HG03378 (cell line): ENCODE data around the gene C5.

Source experiments
- ATAC-seq: cut with Tn5 transposase; IDR thresholded peaks from one replicate; pipeline ENCODE4 v1.9.1; 2021; ENCODE audit warnings: mild to moderate bottlenecking, moderate library complexity; ENCODE audit not compliant: unreplicated experiment

The C5 gene

DNA sequence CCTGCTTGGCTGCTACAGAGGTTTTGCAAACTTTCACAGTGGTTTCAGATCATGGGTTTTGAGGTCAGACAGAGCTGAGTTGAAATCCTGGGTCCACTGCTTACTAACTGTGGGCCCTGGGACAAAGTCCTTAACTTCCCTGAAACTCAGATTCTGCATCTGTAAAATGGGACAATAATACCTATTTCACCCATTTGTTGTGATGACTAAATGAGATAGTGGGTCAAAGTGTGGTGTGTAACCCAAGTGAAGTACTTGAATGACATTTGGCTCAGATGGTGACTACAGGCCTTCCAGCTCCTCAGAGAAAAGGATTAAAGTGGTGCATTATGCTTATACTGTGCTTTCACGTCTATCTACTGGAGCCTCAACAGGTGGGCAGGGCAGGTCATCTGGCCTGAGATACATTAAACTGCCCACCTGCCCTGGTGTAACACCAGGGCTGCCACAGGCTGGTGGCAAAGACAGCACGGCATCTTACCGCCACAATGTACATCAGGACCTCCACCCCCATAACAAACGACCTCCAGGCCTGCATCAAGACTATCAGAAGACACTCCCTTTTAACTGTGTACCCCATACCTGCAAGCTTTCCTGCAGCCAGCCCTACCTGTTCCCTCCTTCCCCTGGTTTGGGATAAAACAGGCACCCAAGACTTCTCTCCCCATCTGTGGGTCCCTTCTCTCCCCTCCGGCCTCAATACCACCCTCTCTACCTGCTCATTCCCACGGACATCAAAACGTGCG, 122.6 kb downstream of the C5 start:
- ATAC-seq: no peak

DNA sequence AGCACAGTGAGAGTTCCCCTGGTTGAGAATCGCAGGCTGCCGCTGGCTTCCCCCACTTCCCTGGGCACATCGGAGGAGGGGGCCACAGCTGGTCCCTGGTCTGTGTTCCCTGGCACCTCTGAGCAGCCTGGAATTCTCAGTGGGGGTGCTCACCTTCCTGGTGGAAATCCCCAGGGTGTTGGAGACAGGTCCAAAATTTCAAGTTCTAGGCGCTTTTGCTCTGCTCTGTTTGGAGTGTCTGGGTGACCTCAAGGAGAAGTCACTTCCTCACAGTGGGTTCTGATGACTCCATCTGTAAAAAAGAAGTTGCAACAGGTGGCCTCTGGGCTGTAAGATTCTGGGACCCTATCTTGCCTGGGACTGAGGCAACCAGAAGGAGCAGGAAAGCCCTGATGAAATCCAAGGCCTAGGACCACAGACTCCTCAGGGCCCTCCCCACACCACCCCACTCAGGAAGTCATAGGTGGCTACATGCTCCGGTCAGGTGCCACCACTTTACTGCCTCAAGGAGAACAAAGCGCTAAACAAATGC, 123.6 kb downstream of the C5 start, which contains the start of gene TRAF1:
TRAF1 (minus strand) TSS at position 400 of the 532 bp plus-strand sequence. CDS start 721 bp downstream, outside the sequence.
- ATAC-seq: peak; percentile 19

DNA sequence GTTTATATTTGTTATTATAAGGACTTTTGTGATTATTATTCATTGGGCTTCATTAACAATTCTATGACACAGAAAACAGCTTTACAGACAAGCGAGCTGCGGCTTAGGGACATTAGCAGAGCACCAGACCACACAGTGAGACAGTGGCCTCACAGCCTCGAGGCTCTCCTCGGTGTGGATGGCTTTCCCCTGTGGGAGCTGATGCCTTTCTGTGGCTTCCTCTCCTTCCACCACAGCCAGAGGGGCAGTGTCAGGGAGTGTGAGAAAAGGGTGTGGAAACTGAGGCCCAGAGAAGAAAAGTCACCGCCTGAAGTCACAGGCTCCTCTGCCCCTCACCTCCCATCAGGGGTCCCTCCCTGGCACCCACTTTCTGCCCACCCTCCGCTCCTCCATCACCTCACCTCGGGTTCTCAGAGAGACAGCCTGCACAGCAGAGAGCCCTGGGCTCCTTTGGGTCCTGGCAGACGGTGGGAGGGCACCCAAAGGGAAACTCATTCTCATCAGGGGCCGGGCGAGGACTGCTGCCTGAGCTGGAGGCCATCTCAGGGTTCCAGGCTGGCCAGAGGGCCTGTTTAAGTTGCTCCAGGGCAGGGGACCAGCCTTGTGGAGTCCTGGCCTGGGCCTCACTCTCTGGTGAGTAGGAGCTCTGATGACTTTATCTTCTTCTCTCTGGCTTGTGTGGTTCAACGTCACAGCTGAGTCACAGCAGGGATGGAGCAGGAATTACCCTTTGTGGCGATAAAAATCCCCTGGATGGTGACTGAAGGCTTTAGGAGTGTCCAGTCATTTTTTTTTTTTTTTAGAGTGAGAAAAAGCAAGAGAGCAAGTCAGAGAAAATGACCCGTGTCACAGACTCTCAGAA, 124.3 kb downstream of the C5 start:
- peak; percentile 49 for ATAC-seq

DNA sequence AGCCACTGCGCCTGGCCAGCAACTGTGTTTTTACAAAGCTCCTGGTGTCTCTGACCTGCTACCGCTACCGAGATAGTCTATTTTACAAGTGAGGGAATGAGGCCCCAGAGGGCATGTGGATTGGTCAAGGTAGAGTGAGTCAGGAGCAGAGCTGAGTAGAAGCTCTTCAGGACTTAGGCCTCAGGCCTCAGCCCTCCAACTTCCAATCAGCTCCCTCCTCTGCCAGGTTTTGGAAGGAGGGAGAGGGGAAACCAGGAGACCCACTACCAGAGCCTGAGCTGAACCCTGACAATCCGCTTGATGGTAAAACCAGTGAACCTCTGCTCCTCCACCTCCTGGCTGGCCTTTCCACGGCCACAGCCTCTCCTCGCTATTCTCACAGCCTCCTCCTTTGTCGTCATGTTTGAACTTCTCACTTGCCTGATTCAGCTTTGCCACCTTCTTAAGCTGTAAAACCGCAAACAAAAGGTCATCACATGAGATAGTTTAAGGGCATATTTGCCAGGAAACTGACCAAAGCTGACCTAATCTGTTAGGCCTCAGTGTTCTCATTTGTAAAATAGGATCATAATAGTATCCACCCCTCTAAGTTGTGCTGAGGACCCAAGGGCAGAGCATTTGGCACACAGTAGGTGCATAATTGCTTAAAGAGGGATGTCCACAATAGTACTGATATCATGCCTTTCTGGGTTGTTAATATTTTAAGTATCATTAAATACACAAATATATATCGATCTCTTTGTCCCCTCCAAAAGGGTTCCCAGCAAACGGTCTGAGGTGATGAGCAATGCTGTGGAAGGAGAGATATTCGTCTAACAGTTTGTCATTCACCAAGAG, 125.2 kb downstream of the C5 start:
- no peak for ATAC-seq

DNA sequence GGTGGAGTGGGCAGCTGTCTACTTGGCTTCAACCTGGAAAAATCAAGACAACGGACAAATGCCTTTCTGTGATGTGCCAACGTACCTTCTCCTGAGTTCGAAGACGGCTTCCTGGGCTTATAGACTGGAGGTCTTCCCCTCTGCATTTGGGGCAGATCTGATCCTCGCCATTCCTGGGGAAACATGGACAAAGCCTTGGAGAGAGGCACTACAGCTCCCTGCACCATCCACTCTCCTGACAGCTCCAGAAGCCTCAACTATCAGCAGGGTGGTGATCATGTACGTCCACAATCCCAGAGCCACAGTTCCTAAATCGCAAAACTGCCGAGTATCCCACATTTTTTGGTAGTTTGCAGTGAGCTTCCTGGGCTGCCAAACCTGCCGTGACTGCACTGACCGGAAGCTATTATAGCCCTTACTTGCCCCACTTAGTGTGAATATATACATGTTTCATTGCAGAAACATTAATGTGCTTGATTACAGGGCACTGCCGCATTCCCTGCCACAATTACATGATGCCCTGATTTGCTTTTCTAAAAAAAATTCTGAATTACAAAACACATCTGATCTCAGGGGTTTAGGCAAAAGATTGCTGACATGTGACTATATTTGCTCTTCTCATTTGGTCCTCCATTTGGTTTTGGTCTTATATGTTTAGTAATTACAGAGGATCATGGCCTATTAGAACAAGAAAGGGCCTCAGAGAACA, 126.3 kb downstream of the C5 start:
- no peak for ATAC-seq

DNA sequence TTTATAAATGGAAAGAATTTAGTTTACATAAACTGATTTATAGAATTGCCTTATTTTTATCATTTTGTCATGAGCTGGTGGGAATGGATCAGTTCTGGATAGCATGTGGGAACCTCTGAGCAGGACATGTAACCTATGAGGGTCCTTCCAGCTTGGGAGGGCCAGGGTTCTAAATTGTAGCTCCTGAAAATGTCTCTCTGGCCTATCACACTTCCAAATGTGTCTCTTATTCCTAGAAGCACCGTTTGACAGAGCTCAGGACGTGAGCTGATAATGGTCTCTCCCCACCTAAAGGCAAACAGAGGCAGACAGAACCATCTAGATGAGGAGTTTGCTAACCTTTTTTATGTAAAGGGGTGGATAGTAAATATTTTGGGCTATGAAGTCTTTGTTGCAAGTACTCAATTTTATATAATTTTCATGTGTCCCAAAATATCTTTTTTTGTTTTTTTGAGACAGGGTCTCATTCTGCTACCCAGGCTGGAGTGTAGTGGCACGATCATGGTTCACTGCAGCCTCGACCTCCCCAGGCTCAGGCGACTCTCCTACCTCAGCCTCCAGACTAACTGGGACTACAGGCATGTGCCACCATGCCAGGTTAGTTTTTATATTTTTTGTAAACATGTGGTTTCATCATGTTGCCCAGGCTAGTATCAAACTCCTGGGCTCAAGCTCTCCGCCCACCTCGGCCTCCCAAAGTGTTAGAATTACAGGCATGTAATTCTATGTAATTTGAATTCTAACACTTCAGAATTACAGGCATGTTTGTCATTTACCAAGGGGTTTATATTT, 127.5 kb downstream of the C5 start:
- ATAC-seq: no peak

DNA sequence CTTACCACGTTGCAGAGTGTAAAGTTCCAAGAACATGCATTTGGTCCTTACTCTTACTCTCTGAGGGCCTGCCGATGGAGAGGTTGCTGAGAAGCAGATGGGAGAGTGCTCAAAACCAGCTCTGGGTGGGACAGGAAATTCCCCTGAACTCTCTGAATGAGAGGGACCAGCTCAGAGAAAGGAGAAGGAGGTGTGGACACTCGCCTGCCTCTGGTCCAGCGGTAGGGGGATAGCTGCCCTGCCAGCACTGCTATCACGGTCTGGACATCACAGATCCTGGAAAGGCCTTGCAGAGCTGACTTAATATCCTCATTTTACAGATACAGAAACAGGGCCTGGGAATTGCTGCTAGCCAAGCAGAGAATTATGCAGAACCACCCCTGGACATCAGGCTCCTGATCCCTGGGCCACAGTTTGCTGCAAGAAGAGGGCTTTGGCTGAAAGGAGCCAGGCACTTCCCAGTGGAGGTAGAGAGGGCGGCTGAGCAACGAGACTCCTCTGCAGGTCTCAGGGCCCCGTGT, 128.4 kb downstream of the C5 start:
- no peak for ATAC-seq

DNA sequence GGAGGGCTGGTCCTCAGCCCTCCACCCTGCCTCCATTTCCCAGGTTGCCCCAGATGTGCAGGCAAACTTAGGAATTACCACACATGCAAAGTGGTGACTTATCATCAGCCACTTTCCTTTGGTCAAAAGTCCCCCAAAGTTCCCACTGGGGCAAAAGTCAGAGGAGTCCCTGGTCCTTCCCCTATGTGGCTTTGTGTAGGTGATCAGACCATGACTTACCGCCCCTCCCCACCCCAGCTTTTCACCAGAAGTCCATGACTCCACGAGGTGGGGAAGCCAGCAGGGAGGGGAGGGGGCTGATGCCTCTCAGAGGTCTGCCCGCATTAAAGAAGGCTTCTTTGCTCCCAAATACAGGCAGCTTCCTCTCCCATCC, 129.3 kb downstream of the C5 start:
- ATAC-seq: no peak

DNA sequence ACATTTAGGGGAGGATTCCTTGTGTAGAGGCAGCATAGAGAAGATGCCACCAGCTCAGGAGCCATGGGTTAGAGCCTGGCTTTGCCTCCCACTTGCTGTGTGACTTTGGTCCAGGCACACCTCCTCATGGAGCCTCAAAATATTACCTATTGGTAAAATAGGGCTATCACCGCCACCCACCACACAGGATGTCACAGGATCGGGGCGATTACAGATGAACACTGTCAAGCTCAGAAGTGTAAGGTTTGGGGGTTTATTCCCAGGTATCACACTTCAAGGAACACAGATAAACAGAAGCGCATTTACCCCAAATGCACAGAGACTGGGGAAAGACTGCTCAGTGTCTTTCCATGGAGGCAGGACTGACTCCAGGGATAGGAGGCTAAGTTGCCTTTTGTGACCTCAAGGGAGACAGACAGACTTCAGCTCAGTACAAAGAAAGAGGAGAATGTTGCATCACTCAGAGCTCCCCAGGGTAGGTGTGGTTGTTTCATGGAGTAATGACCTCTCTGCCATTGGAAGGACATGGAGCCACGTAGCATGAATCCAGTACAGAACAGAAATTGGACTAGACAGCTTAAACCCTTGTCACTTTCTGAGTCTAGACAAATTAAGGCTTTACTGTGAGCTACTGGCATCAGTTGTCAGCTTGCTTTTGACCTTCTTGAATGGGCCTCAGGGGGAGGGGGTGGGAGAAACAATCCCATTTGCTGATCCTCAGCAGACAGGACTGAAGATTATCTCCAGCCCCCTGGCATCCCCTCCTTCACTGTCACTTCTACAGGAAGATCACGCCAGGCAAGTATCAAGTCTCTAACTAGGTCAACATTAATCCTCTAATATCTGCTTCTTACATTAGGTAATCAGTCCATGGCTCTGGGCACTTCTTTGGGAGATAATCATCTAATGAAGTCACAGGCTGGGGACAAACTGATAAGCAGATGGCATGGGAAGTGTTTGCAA, 130.0 kb downstream of the C5 start:
- ATAC-seq: no peak

DNA sequence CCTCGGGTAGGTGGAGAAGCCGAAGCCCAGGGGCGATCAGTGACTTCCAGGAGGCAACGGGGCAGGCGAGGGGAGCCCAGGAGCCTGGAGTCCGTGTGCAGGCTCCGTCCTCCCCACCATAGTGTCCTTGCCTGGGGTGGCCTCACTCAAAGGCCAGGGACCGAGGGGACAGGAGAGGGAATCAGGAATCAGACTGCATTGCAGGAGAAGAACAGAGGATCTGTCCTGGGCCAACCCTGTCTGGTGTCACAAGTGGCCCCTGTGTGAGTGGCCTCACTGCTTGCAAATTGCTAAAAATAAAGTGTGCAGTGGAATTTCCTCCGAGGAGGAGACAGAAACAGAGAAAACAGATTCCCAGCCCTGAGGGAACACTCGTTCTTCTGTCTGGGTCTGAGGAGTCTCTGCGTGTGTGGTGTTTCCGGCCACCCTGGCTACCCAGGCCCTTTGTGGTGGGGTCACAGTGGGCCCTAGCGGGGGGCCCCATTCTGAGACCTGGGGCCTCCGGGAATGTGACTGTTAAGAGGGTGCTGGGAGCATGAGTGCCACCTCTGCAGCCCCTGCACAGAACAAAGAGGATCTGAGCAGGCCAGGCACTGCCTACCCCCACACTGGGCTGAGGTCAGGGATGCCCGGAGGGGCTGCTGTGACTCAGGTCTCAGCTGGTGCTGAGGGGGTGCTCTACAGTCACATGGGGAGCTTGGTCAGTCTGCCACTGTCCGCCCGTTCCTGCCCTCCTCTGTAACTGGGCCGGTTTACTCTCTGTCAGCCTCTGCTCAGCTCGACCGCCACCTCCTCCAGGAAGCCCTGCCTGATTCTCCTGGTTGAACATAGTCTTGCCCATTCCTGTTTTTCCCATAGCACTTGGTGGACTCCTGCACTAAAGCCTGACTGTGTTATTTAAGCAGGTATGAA, 130.9 kb downstream of the C5 start:
- no peak for ATAC-seq

DNA sequence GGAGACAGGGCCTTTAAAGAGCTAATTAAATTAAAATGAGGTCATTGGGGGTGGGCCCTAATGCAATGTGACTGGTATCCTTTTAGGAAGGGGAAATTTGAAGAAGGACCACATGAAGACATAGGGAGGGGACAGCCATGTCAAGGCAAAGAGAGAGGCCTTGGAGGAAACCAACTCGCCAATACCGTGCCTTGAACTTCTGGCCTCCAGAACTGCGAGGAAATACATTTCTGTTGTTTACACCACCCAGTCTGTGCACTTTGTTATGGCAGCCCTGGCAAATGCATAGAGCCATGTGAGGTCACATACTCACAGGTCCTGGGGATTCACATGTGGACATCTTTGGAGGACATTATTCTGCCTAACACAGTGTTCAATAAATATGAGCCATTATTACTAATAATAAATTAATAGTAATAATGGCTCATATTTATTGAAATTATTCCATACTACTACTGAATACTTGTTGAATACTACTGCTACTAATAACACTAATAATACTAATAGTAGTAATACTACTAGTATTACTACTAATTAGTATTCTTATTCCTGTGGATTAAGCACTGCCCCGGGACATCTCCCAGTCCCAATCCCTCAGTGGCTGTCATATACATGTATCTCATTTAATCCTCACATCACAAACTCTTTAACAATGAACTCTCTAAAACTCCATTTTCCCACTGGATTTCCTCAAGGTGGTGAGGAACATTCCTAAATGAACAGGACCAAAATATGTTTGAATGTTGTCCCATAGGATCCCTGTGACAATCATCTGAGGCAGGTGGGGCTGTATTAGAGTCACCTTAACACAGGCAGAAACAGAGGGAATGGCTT, 131.9 kb downstream of the C5 start:
- no peak for ATAC-seq

DNA sequence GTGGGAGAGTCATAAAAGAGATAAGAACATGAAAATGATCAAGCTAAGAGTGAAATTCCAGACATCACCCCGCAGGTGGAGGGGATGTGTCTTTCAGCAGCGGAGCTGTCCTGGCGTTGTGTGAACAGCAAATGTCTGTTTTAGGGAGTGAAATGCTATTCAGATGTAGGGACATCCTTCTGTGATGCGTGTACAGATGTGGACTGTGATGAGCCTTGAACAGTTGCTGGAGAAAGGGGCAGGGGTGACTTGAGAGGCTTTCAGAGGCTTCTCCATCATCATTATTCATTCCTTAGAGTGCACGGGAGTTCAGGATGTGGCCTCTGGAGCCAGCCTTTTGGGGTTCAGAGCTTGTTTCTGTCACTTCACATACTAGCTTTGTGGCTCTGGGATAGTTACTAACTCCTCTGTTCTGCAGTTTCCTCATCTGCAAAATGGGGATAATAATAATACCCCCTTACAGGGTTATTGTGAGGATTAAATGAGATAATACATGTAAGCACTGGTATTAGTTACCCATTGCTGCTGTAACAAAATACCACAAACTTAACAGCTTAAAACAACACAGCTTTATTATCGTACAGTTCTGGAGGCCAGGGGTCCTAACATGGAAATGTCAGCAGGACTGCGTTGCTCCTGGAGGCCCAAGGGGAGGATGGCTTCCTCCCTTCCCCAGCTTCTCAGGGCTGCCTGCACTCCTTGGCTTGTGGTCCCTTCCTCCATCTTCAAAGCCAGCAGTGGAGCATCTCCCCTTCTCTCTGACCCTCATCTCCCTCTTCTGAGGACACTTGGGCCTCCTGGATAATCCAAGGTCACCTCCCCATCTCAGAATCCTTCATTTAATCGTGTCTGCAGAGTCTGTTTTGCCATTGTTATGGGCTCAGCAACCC, 132.8 kb downstream of the C5 start:
- no peak for ATAC-seq

DNA sequence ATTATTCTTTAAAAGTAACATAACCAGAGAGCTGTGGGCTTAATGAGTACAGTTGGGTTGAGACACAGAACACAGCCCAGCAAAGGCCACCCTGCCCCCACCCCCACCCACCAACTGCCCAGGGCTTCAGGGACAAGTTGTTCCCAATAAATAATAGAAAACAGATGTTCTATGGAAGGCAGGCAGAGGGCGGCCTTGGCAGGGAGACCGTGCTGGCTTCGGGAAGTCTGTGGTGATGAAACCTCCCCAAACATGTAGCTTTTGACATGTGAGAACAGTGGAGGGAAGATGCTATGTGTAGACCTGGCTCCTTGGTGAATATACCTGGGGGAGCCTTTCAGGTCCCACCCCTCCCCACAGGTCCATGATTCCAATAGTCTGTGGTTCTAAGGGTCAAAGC, 133.5 kb downstream of the C5 start:
- no peak for ATAC-seq

DNA sequence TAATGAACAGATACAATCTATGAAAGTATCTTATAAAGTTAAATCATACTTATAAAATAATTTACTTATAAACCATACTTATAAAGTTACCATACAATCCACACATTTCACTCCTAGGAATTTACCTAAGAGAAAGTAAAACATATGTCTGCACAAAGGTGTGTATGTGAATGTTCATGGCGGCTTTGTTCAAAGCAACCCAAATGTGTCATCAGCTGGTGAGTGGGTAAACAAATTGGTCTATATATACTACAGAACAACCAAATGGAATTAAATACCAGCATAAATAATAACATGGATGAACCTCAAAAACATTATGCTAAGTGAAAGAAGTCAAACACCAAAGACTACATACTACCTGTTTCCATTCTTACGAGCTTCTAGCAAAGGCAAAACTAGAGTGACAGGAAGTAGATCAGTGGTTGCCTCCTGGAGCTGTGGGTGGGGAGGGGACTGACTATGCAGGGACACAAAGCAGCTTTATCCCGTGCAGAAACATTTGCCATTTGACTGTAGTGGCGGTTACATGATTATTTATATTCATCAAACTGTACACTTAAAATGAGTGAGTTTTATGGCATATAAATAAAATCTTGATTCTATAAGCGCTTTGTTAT, 134.1 kb downstream of the C5 start:
- ATAC-seq: no peak

DNA sequence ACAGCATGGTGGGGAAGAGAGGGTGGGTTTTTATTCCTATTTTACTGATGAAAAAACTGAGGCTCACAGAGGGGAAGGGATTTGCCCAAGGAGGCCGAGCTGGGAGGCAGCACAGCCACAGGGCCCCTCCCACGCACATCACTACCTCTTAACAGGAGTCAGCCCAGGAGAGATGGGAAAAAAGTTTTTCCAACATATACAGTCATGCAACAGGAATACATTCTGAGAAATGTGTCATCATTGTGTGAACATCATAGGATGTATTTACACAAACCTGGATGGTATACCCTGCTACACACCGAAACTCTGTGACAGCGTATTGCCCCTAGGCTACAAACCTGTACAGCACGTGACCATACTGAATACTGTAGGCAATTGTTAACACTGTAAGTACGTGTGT, 135.1 kb downstream of the C5 start:
- ATAC-seq: no peak
